A549 (cell line): Measurements from ENCODE around the gene DIP2A. TPM values are rescaled to one million over a fixed set of nuclear protein-coding genes. Genes with fewer than 3 reads are reported as not detected.
"Not testable (repeated sequence)": the region's sequence is repeated elsewhere in the genome, so short reads cannot be mapped to it uniquely, and the experiment has no call there.

Experiments
- ATAC-seq, 2 experiments: fragments of 200-7000 bp in 1 of 2; fragments of >200 bp in 1 of 2; cut with Nextera tagmentation in 1 of 2; cut with Tn5 transposase in 1 of 2; 3 replicates each; pipeline versions ENCODE4 v1.8.0 to v1.9.1; 2018 to 2020; ENCODE audit warnings: mild to moderate bottlenecking in 1 of 2, moderate library complexity in 1 of 2
- CTCF ChIA-PET: fragments of 300-600 bp; sonication (Branson Sonifier 250); formaldehyde crosslinking; extraction: SDS; loops from one replicate; lab custom pipeline; 2021; ENCODE audit warnings: antibody characterized with exemption, inconsistent platforms; lab: Yijun Ruan, JAX
- POLR2A ChIA-PET: fragments of 350-600 bp; formaldehyde crosslinking; extraction: SDS; loops from one replicate; lab custom pipeline; 2021; ENCODE audit warnings: antibody characterized with exemption, inconsistent platforms; lab: Yijun Ruan, JAX
- DNase-seq, 2 experiments: peaks; one replicate each; pipeline versions ENCODE4 v3.0.0 to v3.0.0-alpha.2; 2011 to 2016; ENCODE audit warnings: low read depth in 1 of 2, low spot score in 1 of 2
- FAIRE-seq: peaks from 2 replicates; lab custom pipeline; 2011; peaks lifted over from hg19 to GRCh38; lab: Jason Lieb, UNC
- H3K27ac ChIP-seq, 2 experiments: fragments of >200 bp; sonication (Bioruptor Twin); formaldehyde crosslinking; 3 replicates each; pipeline ENCODE4 v1.5.1; 2016 to 2017
- H3K4me1 ChIP-seq: fragments of >200 bp; sonication (Bioruptor Twin); formaldehyde crosslinking; 3 replicates; pipeline ENCODE4 v1.6.1; 2016
- H3K4me2 ChIP-seq: fragments of >200 bp; sonication (Bioruptor Twin); formaldehyde crosslinking; 3 replicates; pipeline ENCODE4 v1.6.1; 2016
- H3K4me3 ChIP-seq: fragments of >200 bp; sonication (Bioruptor Twin); formaldehyde crosslinking; 3 replicates; pipeline ENCODE4 v1.5.1; 2016
- H3K9me3 ChIP-seq: fragments of >200 bp; sonication (Bioruptor Twin); formaldehyde crosslinking; 3 replicates; pipeline ENCODE4 v1.6.1; 2016
- CBX8 ChIP-seq: fragments of 200-600 bp; sonication (generic); IDR thresholded peaks from 2 replicates; pipeline ENCODE4 v1.6.1; 2016
- EHF ChIP-seq: fragments of 250-450 bp; sonication (Bioruptor Pico); IDR thresholded peaks from 2 replicates; pipeline ENCODE4 v1.5.0; 2020; ENCODE audit warnings: mild to moderate bottlenecking
- FOXS1 ChIP-seq: fragments of 250-450 bp; sonication (Bioruptor Pico); IDR thresholded peaks from 2 replicates; pipeline ENCODE4 v1.5.0; 2020; ENCODE audit warnings: mild to moderate bottlenecking, moderate library complexity
- HDAC2 ChIP-seq: fragments of 200-600 bp; sonication (generic); IDR thresholded peaks from 2 replicates; pipeline ENCODE4 v1.6.1; 2016
- HOXB5 ChIP-seq: fragments of 250-450 bp; sonication (Bioruptor Pico); IDR thresholded peaks from 2 replicates; pipeline ENCODE4 v1.5.0; 2020; ENCODE audit warnings: mild to moderate bottlenecking, moderate library complexity
- KDM1A ChIP-seq: fragments of 200-600 bp; sonication (generic); IDR thresholded peaks from 2 replicates; pipeline ENCODE4 v1.6.1; 2016; ENCODE audit warnings: low read depth, mild to moderate bottlenecking
- NFE2L2 ChIP-seq: fragments of 150-350 bp; conservative IDR thresholded peaks from 2 replicates; pipeline ENCODE4 v1.6.1; 2014; ENCODE audit warnings: low read length
- POLR2A ChIP-seq: IDR thresholded peaks from 2 replicates; pipeline ENCODE4 v1.6.1; 2012; ENCODE audit warnings: mild to moderate bottlenecking, low read length
- POLR2AphosphoS2 ChIP-seq: conservative IDR thresholded peaks from 2 replicates; pipeline ENCODE4 v1.6.1; 2012; ENCODE audit warnings: low read length, improper control_type of control experiment, inconsistent platforms
- RCOR1 ChIP-seq: fragments of 150-350 bp; IDR thresholded peaks from 2 replicates; pipeline ENCODE4 v1.6.1; 2014; ENCODE audit warnings: antibody characterized with exemption, low read length, low read depth
- TFCP2L1 ChIP-seq: fragments of 250-450 bp; sonication (Bioruptor Pico); IDR thresholded peaks from 2 replicates; pipeline ENCODE4 v1.5.0; 2021; ENCODE audit warnings: mild to moderate bottlenecking
- TP53 ChIP-seq: fragments of 250-450 bp; sonication (Bioruptor Pico); IDR thresholded peaks from 2 replicates; pipeline ENCODE4 v1.5.0; 2021; ENCODE audit warnings: mild to moderate bottlenecking, moderate library complexity
- ZNF302 ChIP-seq: fragments of 250-450 bp; sonication (Bioruptor Pico); IDR thresholded peaks from 2 replicates; pipeline ENCODE4 v1.9.0; 2021; ENCODE audit warnings: inconsistent platforms, mild to moderate bottlenecking, moderate library complexity
- WGBS: methylation state at CpG from one replicate; pipeline ENCODE4 v1.1.6; 2017; ENCODE audit errors: missing lambda C conversion rate; 5-methylcytosine and 5-hydroxymethylcytosine counted together
- polyA plus RNA-seq, 4 experiments: library from polyadenylated mRNA; depleted of rRNA in 3 of 4; stranded (reverse); fragments of >200 nt; fragmentation: RNase III in 1 of 4; extraction: RNeasy Plus Mini Kit Qiagen cat#74134 plus additional on column Dnase treatment in 1 of 4; gene quantifications; 2 replicates in 3 of 4; 3 replicates in 1 of 4; pipeline ENCODE4 v1.2.3, GENCODE V29; 2011 to 2017
- TF ChIP-seq, protein P1 (sequence below): fragments of >200 bp; sonication (Bioruptor Twin); formaldehyde crosslinking; IDR thresholded peaks from 3 replicates; pipeline ENCODE4 v1.5.1; 2016
- TF ChIP-seq, protein P2 (sequence below): fragments of 150-350 bp; IDR thresholded peaks from 2 replicates; pipeline ENCODE4 v1.6.1; 2014; ENCODE audit warnings: low read depth, mild to moderate bottlenecking, low read length
- TF ChIP-seq, protein P3 (sequence below): fragments of >200 bp; sonication (Bioruptor Twin); formaldehyde crosslinking; IDR thresholded peaks from 3 replicates; pipeline ENCODE4 v1.6.1; 2016
- TF ChIP-seq, protein P4 (sequence below): fragments of >200 bp; sonication (Bioruptor Twin); formaldehyde crosslinking; IDR thresholded peaks from 2 replicates; pipeline ENCODE4 v1.6.1; 2016
- TF ChIP-seq, protein P5 (sequence below): fragments of 200-600 bp; sonication (generic); IDR thresholded peaks from 2 replicates; pipeline ENCODE4 v1.6.1; 2016; ENCODE audit warnings: antibody characterized with exemption, mild to moderate bottlenecking, moderate library complexity
- TF ChIP-seq, protein P6 (sequence below): IDR thresholded peaks from 2 replicates; pipeline ENCODE4 v1.6.1; 2012; ENCODE audit warnings: low read depth, borderline replicate concordance

Gene DIP2A
- polyA plus RNA-seq, 2 of the 4 experiments (the other 2 are of a cell fraction) = 13.3 to 18.4 TPM

DNA sequence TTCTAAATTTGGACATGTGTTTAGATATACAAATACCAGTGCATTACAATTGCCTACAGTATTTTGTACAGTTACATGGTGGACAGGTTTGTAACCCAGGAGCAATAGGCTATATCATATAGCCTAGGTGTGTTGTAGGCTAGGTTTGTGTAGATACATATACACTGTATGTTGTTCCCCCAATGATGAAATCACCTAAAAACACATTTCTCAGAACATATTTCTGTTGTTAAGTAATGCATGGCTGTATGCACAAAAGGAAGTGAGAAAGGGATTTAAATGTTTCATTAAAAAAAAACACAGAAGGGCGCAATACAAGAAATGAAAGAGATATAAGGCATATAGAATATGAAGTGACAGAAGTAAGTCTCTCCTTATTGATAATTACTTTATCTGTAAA is 114.2 kb downstream of the DIP2A start:
- no peak for DNase-seq
- Histone ChIP-seq H3K4me1 (no peaks in the 10 kb centered on the region), H3K4me3 (no peak overlapping the region), H3K9me3 (no peaks in the 10 kb centered on the region), H3K4me2 (no peak overlapping the region), H3K27ac (no peak overlapping the region)
- ATAC-seq = no peak
- ChIA-PET CTCF (no interaction called here), POLR2A (no interaction called here)
- no peak for FAIRE-seq
- no peak for TF ChIP-seq POLR2AphosphoS2
- TF ChIP-seq RCOR1 = no peak
- TF ChIP-seq ZNF302 (CRISPR knock-in tag) = no peak
- no peak for TF ChIP-seq HDAC2
- TF ChIP-seq, protein P1, sequence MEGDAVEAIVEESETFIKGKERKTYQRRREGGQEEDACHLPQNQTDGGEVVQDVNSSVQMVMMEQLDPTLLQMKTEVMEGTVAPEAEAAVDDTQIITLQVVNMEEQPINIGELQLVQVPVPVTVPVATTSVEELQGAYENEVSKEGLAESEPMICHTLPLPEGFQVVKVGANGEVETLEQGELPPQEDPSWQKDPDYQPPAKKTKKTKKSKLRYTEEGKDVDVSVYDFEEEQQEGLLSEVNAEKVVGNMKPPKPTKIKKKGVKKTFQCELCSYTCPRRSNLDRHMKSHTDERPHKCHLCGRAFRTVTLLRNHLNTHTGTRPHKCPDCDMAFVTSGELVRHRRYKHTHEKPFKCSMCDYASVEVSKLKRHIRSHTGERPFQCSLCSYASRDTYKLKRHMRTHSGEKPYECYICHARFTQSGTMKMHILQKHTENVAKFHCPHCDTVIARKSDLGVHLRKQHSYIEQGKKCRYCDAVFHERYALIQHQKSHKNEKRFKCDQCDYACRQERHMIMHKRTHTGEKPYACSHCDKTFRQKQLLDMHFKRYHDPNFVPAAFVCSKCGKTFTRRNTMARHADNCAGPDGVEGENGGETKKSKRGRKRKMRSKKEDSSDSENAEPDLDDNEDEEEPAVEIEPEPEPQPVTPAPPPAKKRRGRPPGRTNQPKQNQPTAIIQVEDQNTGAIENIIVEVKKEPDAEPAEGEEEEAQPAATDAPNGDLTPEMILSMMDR = no peak
- no peak for TF ChIP-seq EHF (CRISPR knock-in tag)
- TF ChIP-seq, protein P2, sequence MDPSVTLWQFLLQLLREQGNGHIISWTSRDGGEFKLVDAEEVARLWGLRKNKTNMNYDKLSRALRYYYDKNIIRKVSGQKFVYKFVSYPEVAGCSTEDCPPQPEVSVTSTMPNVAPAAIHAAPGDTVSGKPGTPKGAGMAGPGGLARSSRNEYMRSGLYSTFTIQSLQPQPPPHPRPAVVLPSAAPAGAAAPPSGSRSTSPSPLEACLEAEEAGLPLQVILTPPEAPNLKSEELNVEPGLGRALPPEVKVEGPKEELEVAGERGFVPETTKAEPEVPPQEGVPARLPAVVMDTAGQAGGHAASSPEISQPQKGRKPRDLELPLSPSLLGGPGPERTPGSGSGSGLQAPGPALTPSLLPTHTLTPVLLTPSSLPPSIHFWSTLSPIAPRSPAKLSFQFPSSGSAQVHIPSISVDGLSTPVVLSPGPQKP = no peak
- TF ChIP-seq, protein P3, sequence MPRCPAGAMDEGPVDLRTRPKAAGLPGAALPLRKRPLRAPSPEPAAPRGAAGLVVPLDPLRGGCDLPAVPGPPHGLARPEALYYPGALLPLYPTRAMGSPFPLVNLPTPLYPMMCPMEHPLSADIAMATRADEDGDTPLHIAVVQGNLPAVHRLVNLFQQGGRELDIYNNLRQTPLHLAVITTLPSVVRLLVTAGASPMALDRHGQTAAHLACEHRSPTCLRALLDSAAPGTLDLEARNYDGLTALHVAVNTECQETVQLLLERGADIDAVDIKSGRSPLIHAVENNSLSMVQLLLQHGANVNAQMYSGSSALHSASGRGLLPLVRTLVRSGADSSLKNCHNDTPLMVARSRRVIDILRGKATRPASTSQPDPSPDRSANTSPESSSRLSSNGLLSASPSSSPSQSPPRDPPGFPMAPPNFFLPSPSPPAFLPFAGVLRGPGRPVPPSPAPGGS = no peak
- TF ChIP-seq, protein P4, sequence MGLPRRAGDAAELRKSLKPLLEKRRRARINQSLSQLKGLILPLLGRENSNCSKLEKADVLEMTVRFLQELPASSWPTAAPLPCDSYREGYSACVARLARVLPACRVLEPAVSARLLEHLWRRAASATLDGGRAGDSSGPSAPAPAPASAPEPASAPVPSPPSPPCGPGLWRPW = no peak
- TF ChIP-seq, protein P5, sequence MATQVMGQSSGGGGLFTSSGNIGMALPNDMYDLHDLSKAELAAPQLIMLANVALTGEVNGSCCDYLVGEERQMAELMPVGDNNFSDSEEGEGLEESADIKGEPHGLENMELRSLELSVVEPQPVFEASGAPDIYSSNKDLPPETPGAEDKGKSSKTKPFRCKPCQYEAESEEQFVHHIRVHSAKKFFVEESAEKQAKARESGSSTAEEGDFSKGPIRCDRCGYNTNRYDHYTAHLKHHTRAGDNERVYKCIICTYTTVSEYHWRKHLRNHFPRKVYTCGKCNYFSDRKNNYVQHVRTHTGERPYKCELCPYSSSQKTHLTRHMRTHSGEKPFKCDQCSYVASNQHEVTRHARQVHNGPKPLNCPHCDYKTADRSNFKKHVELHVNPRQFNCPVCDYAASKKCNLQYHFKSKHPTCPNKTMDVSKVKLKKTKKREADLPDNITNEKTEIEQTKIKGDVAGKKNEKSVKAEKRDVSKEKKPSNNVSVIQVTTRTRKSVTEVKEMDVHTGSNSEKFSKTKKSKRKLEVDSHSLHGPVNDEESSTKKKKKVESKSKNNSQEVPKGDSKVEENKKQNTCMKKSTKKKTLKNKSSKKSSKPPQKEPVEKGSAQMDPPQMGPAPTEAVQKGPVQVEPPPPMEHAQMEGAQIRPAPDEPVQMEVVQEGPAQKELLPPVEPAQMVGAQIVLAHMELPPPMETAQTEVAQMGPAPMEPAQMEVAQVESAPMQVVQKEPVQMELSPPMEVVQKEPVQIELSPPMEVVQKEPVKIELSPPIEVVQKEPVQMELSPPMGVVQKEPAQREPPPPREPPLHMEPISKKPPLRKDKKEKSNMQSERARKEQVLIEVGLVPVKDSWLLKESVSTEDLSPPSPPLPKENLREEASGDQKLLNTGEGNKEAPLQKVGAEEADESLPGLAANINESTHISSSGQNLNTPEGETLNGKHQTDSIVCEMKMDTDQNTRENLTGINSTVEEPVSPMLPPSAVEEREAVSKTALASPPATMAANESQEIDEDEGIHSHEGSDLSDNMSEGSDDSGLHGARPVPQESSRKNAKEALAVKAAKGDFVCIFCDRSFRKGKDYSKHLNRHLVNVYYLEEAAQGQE = no peak
- TF ChIP-seq, protein P6, sequence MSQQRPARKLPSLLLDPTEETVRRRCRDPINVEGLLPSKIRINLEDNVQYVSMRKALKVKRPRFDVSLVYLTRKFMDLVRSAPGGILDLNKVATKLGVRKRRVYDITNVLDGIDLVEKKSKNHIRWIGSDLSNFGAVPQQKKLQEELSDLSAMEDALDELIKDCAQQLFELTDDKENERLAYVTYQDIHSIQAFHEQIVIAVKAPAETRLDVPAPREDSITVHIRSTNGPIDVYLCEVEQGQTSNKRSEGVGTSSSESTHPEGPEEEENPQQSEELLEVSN = no peak
- TF ChIP-seq POLR2A = no peak
- no peak for TF ChIP-seq KDM1A
- TF ChIP-seq CBX8 = no peak
- TF ChIP-seq TP53 = no peak
- TF ChIP-seq FOXS1 (CRISPR knock-in tag) = no peak
- no peak for TF ChIP-seq NFE2L2
- TF ChIP-seq TFCP2L1 (CRISPR knock-in tag) = no peak
- TF ChIP-seq HOXB5 (CRISPR knock-in tag) = no peak
- WGBS = 97% methylated on average over 1 of the region's 1 CpG

DNA sequence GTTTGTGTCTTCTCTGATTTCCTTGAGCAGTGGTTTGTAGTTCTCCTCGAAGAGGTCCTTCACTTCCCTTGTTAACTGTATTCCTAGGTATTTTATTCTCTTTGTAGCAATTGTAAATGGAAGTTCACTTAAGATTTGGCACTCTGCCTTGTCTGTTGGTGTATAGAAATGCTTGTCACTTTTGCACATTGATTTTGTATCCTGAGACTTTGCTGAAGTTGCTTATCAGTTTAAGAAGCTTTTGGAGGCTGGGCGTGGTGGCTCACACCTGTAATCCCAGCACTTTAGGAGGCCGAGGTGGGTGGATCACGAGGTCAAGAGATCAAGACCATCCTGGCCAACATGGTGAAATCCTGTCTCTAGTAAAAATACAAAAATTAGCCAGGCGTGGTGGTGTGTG is 119.1 kb downstream of the DIP2A start:
- H3K4me1 ChIP-seq, H3K27ac ChIP-seq, ATAC-seq, POLR2A ChIA-PET, CTCF ChIA-PET, FAIRE-seq, DNase-seq, H3K4me3 ChIP-seq, H3K4me2 ChIP-seq: not testable (repeated sequence)
- WGBS = 57% methylated on average over 5 of the region's 5 CpGs
- H3K9me3 ChIP-seq = peaks cover 16% of the 10 kb centered on the region

DNA sequence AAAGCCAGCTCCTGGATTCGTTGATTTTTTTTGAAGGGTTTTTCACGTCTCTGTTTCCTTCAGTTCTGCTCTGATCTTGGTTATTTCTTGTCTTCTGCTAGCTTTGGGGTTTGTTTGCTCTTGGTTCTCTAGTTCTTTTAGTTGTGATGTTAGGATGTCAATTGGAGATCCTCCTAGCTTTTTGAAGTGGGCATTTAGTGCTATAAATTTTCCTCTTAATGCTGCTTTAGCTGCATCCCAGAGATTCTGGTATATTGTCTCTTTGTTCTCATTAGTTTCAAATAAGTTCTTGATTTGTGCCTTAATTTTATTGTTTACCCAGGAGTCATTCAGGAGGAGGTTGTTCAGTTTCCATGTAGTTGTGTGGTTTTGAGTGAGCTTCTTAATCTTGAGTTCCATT is 120.7 kb downstream of the DIP2A start:
- 81% methylated on average over 2 of the region's 2 CpGs for WGBS
- H3K27ac ChIP-seq, CTCF ChIA-PET, H3K4me3 ChIP-seq, ATAC-seq, H3K4me2 ChIP-seq, POLR2A ChIA-PET, DNase-seq, FAIRE-seq, H3K4me1 ChIP-seq: not testable (repeated sequence)
- H3K9me3 ChIP-seq = peaks cover 22% of the 10 kb centered on the region
